HL-60 (cell line): ENCODE measurements around the gene COL11A1.

ENCODE experiments used
- GABPA ChIP-seq: IDR thresholded peaks from 2 replicates; pipeline ENCODE4 v1.6.1; 2012; ENCODE audit warnings: low read depth
- POLR2AphosphoS5 ChIP-seq: IDR thresholded peaks from 2 replicates; pipeline ENCODE4 v1.6.1; 2012; ENCODE audit warnings: low read depth
- TF ChIP-seq, protein P1 (sequence below): IDR thresholded peaks from one replicate; pipeline ENCODE4 v1.5.1; 2011; ENCODE audit warnings: low read length, control low read depth, inconsistent platforms; ENCODE audit not compliant: insufficient read depth
- TF ChIP-seq, protein P2 (sequence below): IDR thresholded peaks from 2 replicates; pipeline ENCODE4 v1.6.1; 2012; ENCODE audit warnings: low read depth; ENCODE audit not compliant: insufficient replicate concordance

DNA sequence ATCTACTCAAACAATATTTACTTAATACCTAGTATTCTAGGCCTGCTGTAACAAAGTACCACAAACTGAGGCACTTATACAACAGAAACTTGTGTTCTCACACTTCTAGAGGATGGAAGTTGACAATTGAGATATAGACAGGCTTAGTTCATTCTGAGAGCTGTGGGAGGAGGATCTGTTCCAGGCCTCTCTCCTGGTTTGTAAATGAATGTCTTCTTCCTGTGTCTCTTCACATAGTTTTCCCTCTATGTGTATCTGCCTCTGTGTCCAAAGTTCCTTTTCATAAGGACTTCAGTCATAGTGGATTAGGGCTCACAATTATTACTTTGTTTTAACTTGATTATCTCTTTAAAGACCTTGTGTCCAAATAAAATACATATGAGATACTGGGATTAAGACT, 251.1 kb downstream of the COL11A1 start:
- TF ChIP-seq, protein P1, sequence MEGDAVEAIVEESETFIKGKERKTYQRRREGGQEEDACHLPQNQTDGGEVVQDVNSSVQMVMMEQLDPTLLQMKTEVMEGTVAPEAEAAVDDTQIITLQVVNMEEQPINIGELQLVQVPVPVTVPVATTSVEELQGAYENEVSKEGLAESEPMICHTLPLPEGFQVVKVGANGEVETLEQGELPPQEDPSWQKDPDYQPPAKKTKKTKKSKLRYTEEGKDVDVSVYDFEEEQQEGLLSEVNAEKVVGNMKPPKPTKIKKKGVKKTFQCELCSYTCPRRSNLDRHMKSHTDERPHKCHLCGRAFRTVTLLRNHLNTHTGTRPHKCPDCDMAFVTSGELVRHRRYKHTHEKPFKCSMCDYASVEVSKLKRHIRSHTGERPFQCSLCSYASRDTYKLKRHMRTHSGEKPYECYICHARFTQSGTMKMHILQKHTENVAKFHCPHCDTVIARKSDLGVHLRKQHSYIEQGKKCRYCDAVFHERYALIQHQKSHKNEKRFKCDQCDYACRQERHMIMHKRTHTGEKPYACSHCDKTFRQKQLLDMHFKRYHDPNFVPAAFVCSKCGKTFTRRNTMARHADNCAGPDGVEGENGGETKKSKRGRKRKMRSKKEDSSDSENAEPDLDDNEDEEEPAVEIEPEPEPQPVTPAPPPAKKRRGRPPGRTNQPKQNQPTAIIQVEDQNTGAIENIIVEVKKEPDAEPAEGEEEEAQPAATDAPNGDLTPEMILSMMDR = no peak
- TF ChIP-seq POLR2AphosphoS5 = no peak
- no peak for TF ChIP-seq GABPA
- TF ChIP-seq, protein P2, sequence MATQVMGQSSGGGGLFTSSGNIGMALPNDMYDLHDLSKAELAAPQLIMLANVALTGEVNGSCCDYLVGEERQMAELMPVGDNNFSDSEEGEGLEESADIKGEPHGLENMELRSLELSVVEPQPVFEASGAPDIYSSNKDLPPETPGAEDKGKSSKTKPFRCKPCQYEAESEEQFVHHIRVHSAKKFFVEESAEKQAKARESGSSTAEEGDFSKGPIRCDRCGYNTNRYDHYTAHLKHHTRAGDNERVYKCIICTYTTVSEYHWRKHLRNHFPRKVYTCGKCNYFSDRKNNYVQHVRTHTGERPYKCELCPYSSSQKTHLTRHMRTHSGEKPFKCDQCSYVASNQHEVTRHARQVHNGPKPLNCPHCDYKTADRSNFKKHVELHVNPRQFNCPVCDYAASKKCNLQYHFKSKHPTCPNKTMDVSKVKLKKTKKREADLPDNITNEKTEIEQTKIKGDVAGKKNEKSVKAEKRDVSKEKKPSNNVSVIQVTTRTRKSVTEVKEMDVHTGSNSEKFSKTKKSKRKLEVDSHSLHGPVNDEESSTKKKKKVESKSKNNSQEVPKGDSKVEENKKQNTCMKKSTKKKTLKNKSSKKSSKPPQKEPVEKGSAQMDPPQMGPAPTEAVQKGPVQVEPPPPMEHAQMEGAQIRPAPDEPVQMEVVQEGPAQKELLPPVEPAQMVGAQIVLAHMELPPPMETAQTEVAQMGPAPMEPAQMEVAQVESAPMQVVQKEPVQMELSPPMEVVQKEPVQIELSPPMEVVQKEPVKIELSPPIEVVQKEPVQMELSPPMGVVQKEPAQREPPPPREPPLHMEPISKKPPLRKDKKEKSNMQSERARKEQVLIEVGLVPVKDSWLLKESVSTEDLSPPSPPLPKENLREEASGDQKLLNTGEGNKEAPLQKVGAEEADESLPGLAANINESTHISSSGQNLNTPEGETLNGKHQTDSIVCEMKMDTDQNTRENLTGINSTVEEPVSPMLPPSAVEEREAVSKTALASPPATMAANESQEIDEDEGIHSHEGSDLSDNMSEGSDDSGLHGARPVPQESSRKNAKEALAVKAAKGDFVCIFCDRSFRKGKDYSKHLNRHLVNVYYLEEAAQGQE = no peak
